ENCODE data around the gene LAMA5.

The LAMA5 gene

GRCh38 chr20:62348604-62349003 lies 18.5 kb downstream of the LAMA5 start:
- in situ Hi-C loops (cut with HindIII; ENCODE audit: low sequenced_read_pairs) = no loop called here

- in situ Hi-C loops (cut with HindIII; ENCODE audit: low sequenced_read_pairs) = no loop called here
These were observed 19.7 kb downstream of the LAMA5 start for GRCh38 chr20:62347445-62347844.

- in situ Hi-C loops (cut with HindIII; ENCODE audit: low sequenced_read_pairs) = no loop called here
These were observed 20.0 kb downstream of the LAMA5 start for GRCh38 chr20:62347151-62347404.

GRCh38 chr20:62346398-62347150 lies 20.5 kb downstream of the LAMA5 start:
- in situ Hi-C loops (cut with HindIII; ENCODE audit: low sequenced_read_pairs) = no loop called here

- in situ Hi-C loops (cut with HindIII; ENCODE audit: low sequenced_read_pairs) = no loop called here
These were observed 21.3 kb downstream of the LAMA5 start for GRCh38 chr20:62345681-62346370.

- in situ Hi-C loops (cut with HindIII; ENCODE audit: low sequenced_read_pairs) = no loop called here
These were observed 22.3 kb downstream of the LAMA5 start for GRCh38 chr20:62344782-62345181.

- in situ Hi-C loops (cut with HindIII; ENCODE audit: low sequenced_read_pairs) = no loop called here
These were observed 23.0 kb downstream of the LAMA5 start for GRCh38 chr20:62344092-62344491.

GRCh38 chr20:62342910-62343309 lies 24.2 kb downstream of the LAMA5 start:
- in situ Hi-C loops (cut with HindIII; ENCODE audit: low sequenced_read_pairs) = no loop called here

GRCh38 chr20:62339647-62340062 lies 27.5 kb downstream of the LAMA5 start:
- in situ Hi-C loops (cut with HindIII; ENCODE audit: low sequenced_read_pairs) = no loop called here

- in situ Hi-C loops (cut with HindIII; ENCODE audit: low sequenced_read_pairs) = no loop called here
These were observed 28.9 kb downstream of the LAMA5 start for GRCh38 chr20:62338294-62338620.

GRCh38 chr20:62337558-62338293 lies 29.4 kb downstream of the LAMA5 start:
- in situ Hi-C loops (cut with HindIII; ENCODE audit: low sequenced_read_pairs) = no loop called here

- in situ Hi-C loops (cut with HindIII; ENCODE audit: low sequenced_read_pairs) = no loop called here
These were observed 30.1 kb downstream of the LAMA5 start for GRCh38 chr20:62336775-62337557.

GRCh38 chr20:62336329-62336728 lies 30.8 kb downstream of the LAMA5 start:
- in situ Hi-C loops (cut with HindIII; ENCODE audit: low sequenced_read_pairs) = no loop called here

- in situ Hi-C loops (cut with HindIII; ENCODE audit: low sequenced_read_pairs) = no loop called here
These were observed 31.6 kb downstream of the LAMA5 start for GRCh38 chr20:62335532-62335931.

- in situ Hi-C loops (cut with HindIII; ENCODE audit: low sequenced_read_pairs) = no loop called here
These were observed 32.2 kb downstream of the LAMA5 start for GRCh38 chr20:62334881-62335280.

GRCh38 chr20:62333820-62334595 lies 33.1 kb downstream of the LAMA5 start:
- in situ Hi-C loops (cut with HindIII; ENCODE audit: low sequenced_read_pairs) = no loop called here

GRCh38 chr20:62332989-62333819 lies 33.9 kb downstream of the LAMA5 start:
- in situ Hi-C loops (cut with HindIII; ENCODE audit: low sequenced_read_pairs) = no loop called here

GRCh38 chr20:62332421-62332820 lies 34.7 kb downstream of the LAMA5 start:
- in situ Hi-C loops (cut with HindIII; ENCODE audit: low sequenced_read_pairs) = no loop called here

- in situ Hi-C loops (cut with HindIII; ENCODE audit: low sequenced_read_pairs) = no loop called here
These were observed 35.8 kb downstream of the LAMA5 start for GRCh38 chr20:62331347-62331746.
